ENCODE data around the gene GNAS.

GRCh38 chr20:58835231-58835630 is 17.3 kb upstream of the GNAS start:
- TF ChIP-seq CTCF (IDR thresholded peaks at IDR 0.05): no peak
- TF ChIP-seq POLR2AphosphoS5 (IDR thresholded peaks at IDR 0.05): no peak

All from gastroesophageal sphincter (tissue), 3 donors.